ENCODE data around the gene TMCC1.
"Not testable (repeated sequence)": the region's sequence is repeated elsewhere in the genome, so short reads cannot be mapped to it uniquely, and the experiment has no call there.

TMCC1 gene

DNA sequence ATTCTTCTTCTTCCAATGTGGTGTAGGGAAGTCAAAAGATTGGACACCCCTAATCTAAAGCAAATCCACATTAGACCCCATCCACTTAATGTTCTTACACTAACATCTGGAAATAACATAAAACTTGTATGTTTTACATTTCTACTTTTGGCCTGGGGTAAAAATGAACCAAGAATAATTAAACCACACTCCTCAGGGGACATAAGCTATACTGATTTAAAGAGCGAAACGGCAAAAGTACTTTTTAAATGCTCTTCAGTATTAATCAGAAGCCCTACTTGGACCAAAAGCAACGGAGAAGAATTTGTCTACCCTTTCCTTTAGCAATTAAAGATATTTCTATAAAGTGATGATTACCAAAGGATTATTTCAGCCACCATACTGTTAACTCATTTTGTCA, 123.9 kb downstream of the TMCC1 start:
- DNase-seq, result no peak

DNA sequence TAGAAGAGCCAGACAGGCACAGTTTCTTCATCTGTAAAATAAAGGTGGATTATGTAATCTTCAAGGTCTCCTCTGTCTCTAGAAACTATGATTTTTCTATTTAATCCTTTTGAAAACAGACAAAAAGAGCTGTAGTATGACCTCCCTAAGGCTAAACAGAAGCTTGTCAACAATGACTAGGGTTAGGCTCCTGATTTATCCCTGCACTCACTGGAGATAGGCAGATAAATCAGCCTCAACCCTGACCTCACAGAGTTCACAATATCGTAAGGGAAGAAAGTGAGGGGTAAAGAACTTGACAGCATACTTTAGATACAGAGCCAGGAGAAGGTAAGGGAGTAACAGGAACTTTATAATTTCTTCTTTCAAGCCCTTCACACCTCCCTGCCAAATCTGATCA, 124.8 kb downstream of the TMCC1 start:
- no peak for DNase-seq

DNA sequence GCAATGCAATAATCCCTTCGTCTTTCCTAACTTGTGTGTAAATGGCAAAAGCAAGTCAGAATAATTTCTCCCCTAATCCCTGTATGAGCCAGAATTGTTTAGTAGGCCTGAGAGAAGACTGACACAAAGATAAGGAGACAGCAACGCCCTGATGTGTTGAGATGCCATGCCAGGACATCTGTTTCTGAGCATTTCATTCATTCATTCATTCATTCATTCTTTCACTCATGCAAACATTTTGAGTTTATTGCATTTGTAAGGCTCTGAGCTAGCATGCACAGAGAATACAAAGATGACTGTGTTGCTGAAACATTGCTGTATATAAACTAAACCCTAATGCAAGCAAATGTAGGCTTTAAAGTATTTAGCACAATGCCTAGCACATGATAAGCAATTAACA, 127.4 kb downstream of the TMCC1 start:
- DNase-seq, result no peak

DNA sequence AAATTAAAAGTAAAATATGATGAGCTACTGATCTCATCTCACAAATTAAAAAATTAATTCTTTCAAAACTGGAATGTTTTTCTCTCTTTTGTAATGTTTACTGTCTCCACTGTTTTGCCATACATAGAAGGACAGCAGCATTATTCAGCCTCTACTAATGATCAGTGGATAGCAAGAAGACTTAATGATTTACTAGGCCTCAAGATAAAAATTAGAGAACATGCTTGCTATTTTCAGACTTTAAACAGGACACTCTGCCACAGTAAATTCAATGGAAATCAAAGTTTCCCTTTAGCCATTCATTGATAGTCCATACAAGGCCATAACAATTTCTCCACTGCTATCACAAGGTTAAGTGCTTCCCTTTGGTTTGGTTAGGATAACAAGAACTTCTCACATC, 129.4 kb downstream of the TMCC1 start:
- no peak for DNase-seq

DNA sequence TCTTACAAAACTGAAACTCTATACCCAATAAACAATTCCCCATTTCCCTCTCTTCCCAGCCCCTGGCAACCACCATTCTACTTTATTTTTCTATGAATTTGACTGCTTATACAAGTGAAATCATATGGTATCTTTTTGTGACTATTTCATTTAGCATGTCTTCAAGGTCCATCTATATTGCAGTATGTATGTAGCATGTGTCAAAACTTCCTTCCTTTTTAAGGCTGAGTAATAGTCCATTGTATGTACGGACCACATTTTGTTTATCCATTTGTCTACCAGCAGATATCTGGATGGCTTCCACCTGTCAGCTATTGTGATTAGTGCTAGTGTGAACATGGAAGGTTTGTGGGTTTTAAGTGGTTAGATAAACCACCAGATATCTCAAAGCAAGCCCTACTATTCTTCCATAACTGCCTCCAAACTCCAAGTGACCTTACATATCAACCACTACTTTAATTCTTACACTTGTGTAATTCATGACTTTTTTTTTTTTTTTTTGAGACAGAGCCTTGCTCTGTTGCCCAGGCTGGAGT, 134.7 kb downstream of the TMCC1 start:
- DNase-seq, result peak in 1 of 3 donors; percentile 22

DNA sequence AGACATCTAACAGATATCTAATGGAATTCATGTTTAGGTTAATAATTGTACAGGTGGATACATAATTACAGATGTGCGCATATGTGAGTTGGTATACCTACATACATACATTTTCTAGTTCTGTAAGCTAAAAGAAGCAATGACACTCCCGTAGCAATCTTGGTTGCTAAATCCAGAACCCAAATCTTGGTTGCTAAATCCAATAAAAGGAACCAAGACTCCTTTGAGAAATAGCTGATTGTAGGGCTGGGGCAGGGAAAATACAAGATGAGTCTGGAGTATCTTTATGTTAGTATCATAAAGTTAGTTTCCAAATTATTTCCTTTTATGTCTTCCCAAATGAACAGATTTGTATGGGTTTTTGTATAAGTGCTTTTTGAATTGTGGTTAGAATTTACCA, 135.2 kb downstream of the TMCC1 start:
- peak in 2 of 3 donors; percentile 18 to 38 for DNase-seq

DNA sequence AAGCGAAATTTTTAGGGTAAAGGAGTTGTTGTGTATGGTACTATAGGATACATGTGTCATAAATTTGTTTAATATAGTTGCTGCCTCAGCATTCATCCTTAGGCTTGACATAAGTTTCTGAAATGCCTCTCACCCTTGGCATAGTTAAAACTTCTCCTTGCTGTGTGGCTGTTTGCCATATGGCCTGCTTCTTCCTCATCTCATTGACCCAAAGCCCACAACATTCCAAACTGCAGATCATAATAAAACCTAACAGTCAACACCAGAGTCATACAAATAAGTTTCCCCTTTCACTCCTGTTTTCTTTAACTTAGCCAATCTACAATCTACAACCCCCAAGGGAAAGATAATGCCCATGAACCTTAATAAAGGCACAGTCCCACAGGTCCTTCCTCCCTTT, 136.6 kb downstream of the TMCC1 start:
- peak in 2 of 3 donors; percentile 17 to 28 for DNase-seq

DNA sequence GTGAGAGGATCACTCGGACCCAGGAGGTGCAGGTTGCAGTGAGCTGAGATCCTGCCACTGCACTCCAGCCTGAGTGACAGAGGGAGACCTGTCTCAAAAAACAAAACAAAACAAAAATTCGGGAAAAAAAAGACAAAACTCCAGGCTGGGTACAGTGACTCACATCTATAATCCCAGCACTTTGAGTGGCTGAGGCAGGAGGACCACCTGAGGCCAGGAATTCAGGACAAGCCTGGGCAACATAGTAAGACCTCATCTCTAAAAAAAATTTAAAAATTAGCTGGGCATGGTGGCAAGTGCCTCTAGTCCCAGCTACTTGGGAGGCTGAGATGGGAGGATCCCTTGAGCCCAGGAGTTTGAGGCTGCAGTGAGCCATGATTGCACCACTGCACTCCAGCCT, 142.4 kb downstream of the TMCC1 start:
- not testable (repeated sequence) for DNase-seq

DNA sequence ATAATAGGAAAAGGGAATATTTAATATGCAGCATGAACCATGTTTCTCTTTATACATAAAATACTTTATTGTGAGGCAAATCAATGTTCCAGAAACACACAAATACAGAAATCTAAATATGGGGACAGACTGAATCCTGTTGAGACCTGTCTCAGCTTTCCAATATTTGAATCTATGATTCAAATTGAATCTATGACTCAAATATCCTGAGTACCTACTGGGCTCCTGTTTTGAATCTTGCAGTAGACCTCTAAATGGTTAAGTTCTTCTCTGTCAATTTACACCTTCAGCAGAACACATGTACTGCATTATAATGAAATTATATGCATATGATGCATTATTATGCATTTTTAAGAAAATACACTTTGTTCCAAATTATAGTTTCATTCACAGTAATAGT, 143.8 kb downstream of the TMCC1 start:
- no peak for DNase-seq

DNA sequence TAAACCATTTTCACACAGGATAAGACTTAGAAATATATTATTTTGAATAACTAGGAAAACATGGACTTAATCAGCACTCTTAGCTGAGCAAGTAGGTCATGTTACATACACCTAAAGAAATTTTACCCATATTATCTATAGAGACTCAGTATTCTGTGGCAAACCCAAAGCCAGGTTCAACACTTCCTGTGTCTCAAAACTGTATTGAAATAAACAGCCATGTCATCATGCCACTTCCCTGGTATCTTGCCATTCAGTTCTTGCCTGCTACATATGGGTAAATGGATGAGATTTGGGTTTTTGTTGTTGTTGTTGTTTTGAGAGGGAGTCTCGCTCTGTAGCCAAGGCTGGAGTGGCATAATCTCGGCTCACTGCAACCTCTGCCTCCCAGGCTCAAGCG, 145.5 kb downstream of the TMCC1 start:
- DNase-seq, result no peak

DNA sequence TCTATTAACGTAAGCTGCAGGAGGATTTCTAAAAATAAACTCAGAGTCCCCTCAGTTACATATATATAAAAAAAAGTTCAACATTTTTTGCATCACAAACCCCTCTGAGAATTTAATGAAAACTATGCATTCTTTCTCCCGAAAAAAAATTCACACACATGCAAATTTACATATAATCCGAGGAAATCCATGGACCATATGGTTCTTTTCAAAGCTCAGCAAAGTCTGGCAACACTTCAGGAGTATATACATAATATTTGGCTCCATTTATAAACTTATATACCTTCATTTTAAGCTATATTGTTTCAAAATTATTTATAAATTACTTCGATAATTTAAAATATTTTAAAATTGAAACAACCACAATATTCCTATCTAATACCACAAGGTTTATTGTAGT, 146.4 kb downstream of the TMCC1 start:
- DNase-seq, result no peak

DNA sequence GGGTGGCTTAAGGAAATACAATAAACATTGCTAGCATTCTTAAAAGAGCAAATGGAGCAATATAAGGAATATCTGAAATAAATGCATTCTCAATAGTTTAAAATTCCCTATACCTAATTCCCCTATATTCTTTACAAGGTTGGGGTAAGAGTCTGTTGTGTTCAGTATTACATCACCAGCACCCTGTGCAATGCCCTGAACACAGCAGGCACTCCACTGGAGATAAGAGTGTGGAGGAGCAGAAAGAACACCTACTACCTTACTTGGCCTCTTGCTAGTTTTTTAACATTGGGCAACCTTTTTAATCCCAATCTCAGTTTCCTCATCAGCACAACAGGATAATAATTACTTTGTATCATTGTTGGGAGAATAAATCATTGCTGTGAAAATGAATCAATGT, 146.9 kb downstream of the TMCC1 start:
- no peak for DNase-seq

DNA sequence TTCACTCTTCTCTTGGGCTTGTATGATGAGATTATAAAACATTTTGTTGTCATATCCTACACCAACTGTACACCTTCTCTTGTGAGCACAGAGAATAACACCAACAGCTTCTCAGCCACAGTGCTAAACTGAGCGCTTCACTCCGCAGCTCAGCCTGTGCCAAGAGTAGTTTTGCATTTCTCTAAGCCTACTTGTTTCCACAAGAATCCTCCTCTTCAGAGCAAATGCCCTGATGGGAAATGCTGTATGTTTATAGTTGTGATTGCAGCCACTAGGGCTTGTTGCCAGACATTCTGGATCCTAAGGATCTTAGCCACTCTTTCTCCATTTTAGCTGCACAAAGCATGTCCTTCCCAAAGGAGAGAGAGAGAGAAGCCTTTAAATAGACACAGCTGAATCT, 148.3 kb downstream of the TMCC1 start:
- no peak for DNase-seq

DNA sequence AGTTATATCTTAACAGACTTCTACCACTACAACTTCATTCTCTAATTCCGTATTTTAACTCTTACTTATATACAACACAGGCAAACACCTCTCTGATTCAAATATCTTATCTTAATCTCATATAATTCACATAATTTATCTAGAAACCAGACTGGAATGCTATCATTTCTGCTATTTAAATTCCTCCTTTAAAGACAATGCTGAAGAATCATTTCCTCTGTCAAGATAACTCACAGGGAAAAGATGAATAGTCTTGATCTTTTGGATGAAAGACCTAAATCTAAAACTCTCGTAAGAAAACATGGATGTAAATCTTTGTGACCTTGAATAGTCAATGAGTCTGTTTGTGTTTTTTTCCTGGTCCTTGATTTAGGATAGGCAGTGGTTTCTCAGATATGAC, 151.7 kb downstream of the TMCC1 start:
- DNase-seq, result no peak

DNA sequence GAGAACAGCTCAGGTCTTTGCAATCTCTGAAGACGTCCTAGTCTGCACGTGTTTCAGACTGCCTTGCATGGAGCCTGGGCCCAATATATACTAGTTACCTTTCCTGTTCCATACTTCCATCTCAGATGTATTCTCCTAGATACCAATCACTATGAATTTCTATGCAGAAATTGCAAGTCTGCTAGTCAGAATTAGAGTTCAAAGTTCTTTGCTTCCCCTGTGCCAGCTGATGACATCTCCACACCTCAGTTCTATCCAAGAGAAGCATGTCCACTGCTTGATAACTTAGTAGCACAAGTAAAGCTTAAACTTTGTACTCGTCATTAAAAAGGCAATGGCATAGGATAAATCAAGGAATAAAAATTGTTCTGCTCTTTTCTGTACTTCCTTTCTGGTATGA, 153.4 kb downstream of the TMCC1 start:
- no peak for DNase-seq

DNA sequence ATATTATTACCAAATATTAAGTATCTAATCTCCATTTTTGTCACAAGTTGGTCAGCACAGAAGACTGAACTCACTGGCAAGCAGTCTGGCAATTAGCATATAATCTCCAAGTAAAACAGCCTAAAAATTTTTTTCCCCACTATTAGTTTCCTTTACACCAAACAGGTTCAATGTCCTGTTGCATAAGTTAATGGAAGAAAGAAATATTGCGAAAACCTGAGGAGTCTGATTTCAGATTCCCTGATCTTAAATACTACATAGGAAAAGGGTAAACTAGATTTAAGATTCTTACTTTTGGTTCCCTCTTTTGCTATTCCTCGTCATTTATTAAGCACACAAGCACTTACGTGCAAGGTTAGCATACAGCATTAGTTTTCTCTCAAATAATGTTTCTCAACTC, 153.9 kb downstream of the TMCC1 start:
- DNase-seq, result no peak

DNA sequence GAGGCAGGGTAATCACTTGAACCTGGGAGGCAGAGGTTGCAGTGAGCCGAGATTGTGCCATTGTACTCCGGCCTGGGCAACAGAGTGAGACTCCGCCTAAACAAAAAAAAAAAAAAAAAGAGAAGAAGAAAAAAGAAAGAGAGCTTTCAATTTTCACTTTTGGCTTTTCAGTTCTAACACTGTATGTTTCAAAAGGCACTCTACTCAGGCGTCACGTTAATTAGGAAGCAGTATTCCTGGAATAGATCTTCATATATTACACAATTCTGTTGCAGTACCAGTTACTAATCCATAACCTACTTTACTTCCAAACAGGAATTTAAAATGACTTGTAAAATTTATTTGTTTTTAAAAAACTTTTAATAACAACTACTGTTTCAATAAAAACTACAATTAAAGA, 155.3 kb downstream of the TMCC1 start:
- DNase-seq, result peak in 2 of 3 donors; percentile 9 to 53

DNA sequence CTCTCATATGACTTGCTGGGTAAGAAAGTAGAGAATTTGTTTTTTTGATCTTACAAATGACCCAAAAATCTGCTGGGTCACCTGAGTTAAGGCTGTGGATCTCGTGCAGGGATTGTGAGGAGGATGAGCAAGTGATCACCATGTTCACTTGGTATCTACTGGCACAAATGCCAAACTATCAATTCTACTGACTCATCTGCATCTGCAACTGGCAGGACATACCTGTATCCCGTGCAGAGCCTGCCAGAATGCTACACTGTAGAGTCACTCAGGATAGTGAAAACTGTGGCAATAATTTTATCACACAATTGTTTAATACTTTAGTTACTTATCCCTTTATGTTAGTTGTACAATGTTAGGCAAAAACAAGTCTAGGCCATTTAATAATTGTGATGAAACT, 157.4 kb downstream of the TMCC1 start:
- DNase-seq, result no peak

DNA sequence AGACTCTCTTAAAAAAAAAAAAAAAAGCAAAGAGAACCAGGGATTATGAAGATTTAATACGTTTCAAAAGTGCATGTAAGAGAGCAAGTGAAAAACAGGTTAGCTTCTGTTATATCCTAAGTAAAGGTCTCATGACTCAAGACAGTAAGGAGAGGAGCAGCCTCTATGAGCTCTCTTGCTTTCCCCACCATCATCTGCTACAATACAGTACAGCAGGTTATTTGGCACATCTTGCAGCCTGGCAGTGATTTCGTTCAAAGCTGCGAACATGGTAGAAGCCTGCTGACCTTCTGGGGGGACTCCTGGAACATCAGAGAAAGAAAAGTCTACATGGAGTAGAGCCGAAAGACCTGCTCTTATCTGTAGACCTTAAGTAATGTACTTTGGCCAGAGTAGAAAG, 157.9 kb downstream of the TMCC1 start:
- DNase-seq, result no peak

DNA sequence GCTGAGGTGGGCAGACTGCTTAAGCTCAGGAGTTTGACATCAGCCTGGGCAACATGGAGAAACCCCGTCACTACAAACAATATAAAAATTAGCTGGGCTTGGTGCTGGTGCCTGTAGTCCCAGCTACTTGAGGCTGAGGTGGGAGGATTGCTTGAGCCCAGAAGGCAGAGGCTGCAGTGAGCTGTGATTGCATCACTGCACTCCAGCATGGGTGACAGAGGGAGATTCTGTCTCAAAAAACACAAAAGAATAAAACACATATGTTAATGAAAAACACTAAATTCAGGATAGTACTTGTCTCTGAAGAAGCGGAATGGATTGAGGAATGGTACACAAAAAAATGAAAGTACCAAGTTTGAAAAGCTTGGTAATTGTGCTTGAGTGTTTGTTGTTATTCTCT, 159.1 kb downstream of the TMCC1 start:
- no peak for DNase-seq

DNA sequence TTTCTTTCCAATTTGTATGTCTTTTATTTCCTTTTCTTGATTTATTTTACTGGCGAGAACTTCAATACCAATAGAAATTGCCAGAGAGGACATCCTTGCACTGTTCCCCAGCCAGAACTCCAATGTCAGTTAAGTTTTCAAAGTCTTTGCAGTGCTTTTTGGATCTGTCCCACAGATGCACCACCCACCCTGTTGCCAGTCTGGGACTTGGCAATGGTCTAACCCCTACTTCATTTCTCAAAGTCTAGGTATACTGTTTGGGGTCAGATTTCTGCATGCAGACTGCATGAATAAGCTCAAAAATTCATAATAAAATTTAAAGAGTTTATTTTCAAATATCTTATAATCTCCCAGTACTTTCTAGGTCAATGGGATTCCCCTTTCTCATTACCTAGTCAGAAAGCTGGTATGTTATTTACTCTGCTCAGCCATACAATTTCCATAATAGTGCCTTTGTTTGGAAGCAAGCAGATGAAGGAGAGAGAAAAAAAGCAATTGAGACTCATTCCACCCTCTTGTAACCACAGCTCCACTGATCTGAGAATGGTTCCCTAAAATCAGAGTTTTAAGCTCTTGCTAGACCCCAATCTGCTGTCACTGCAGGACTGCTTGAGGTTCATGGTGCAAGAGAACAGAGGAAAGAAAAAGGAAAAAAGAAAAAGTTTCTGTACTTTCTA, 161.2 kb downstream of the TMCC1 start:
- DNase-seq, result no peak

DNA sequence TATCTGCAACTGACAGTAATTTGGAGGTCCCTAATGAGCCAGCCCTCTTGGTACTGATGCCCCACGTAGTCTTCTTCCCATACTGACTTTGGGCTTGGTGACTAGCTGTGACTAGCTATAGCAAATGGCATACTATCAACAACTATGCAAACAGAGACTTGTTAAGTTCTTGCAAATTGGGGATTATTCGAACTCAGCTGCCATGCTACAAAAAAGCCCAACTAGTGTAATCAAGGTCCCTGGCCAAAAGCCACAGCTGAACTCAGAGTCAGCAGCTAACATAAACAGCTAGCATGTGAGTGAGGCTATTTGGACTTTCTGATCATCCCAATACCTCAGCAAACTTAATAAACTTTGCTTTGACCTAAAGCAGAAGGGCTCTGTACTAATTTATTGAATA, 165.8 kb downstream of the TMCC1 start:
- DNase-seq, result no peak

DNA sequence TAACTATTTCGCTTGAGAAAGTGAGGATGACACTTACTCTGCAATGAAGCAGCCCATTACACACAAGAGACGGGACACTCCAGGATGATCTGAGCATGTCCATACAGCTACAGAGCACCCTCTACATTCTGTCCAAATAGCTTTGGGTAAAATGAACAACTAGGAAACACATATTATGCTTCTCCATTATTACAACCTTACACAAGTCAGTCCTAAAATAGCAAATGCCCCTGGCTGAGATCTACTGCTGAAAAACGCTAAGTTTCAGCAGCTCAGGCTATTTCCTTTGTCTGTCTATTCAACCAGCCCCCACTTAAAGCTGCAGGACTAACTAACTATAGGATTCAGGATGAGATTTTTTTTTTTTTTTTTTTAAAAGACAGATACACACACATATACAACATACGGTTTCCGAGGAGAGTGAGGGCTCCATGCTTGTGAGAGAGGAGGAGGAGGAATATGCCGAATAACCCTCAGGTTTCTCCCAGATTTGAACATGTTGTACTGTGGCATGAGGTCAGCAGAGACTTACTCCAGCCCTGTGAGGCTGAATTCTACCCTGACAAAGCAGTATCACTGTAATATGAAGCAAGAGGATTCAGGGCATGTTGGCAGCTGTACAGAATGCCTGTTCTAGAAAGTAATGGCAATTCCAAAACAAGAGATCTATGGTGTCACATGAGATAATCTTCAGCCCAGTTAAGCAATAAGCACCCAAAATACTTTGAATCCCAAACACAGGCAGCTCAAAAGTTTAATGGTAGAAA, 169.8 kb downstream of the TMCC1 start:
- DNase-seq, result peak in 2 of 3 donors; percentile 17 to 22

DNA sequence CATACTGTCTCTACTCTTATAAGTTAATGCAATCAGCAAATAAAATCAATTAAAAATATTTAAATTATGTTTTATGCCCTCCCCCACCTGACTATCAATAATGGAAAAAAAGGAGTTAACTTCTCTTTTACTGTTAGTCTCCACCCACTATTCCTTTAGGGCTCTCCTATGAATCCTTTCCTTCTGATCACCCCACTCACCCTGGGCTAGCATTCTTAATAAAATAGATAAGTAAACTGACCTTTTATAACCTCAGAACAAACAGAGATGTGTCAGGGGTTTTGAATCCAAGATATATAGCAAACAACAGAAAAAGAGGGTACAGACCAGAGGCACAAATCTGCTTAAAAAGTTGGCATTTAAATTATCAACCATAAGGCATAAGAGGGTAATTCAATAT, 171.0 kb downstream of the TMCC1 start:
- no peak for DNase-seq

DNA sequence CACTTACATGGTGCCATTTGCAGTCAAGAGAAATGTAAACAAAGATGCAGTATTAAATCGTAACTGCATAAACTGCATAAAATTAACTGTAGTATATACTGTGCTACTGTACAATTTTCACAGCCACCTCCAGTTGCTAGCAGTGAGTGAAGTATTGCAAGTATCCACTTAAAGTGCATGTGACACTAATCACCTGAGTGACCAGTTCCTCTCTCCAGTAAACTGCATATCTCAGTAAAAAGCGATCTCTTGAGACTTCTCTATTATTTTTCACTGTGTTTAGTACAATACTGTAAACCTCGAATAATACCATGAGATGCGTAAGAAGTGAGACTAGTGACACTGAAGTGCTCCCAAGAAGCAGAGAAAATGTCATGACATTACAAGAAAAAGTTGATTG, 175.3 kb downstream of the TMCC1 start:
- DNase-seq, result no peak

Measured in suppressor macrophage treated with lipopolysaccharide for 1 hour (primary cell).